ENCODE data around the gene IFITM10.

DNA sequence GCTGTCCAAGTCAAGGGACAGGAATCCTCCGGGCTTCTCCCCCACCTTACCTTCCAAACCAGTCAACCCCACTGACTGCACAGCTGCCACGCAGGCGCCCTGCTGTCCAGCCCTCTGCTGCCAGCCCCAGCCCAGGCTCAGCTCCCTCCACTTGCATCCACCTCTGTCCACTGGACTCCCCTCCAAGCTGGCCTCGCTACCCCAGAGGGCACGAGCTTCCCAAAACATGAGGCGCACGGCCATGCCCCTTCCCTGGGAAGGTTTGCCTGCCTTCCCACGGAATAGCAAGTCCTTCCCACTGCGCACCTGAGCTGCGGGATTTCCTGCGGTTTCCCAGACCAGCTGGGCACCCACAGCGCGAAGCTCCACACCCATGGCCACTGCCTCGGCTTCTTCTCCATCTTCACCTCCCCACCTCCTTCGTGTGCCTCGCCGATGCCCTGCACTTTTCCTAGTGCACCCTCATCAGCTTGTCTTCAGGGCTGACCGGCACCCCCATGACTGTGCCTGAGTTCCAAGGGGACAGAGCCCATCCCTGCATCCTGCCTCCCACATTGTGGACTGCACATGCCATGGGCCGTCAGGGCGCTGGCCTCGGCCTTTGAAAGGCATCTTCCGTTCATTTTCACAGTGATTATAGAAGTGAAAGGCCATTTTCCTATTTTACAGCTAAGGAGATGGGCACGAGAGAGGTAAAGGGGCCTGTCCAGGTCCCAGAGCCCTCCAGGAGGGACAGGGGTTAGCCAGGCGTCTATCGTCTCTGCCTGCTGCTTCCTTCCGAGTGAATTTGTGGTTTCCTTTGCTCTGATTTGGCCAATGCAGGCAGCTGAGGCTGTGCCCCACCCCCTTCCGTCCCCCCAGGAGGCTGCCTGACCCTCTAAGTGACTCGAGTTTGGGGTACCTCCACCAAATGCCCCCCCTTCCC, 16.4 kb downstream of the IFITM10 start:
- TF ChIP-seq, protein P1, sequence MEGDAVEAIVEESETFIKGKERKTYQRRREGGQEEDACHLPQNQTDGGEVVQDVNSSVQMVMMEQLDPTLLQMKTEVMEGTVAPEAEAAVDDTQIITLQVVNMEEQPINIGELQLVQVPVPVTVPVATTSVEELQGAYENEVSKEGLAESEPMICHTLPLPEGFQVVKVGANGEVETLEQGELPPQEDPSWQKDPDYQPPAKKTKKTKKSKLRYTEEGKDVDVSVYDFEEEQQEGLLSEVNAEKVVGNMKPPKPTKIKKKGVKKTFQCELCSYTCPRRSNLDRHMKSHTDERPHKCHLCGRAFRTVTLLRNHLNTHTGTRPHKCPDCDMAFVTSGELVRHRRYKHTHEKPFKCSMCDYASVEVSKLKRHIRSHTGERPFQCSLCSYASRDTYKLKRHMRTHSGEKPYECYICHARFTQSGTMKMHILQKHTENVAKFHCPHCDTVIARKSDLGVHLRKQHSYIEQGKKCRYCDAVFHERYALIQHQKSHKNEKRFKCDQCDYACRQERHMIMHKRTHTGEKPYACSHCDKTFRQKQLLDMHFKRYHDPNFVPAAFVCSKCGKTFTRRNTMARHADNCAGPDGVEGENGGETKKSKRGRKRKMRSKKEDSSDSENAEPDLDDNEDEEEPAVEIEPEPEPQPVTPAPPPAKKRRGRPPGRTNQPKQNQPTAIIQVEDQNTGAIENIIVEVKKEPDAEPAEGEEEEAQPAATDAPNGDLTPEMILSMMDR (IDR thresholded peaks at IDR 0.05): no peak
- TF ChIP-seq POLR2A (IDR thresholded peaks at IDR 0.05): no peak

All from heart left ventricle (tissue), 13 donors.